Stomach (tissue), 4 donors: ENCODE measurements around the gene MYBPC3.

ENCODE experiments used
- CTCF ChIP-seq, 7 experiments: fragments of 450-650 bp in 4 of 7; fragments of 200-600 bp in 3 of 7; sonication (generic) in 3 of 7; IDR thresholded peaks; one replicate each; pipeline ENCODE4 v1.5.1; 2016 to 2019; ENCODE audit warnings: antibody characterized with exemption in 7 of 7, control low read depth in 2 of 7, mild to moderate bottlenecking in 1 of 7
- POLR2AphosphoS5 ChIP-seq, 3 donors: sonication (generic); formaldehyde crosslinking; IDR thresholded peaks; one replicate each; pipeline ENCODE4 v1.6.1; 2016; ENCODE audit warnings: antibody characterized with exemption in 3 of 3

- no peak for TF ChIP-seq POLR2AphosphoS5 (IDR thresholded peaks at IDR 0.05)
- no peak for TF ChIP-seq CTCF (IDR thresholded peaks at IDR 0.05)
Observed at GRCh38 chr11:47393163-47394049, 40.9 kb upstream of the MYBPC3 start.
